SHP77 treated with DMSO at 0.1 percent for 48 hours (cell line): ENCODE measurements around the gene ADAMTS15.

Experiments used
- DNase-seq: peaks from one replicate; lab custom pipeline; 2025; lab: John Stamatoyannopoulos, UW

Gene ADAMTS15

GRCh38 chr11:130462101-130462885 is 13.8 kb downstream of the ADAMTS15 start:
- DNase-seq, result no peak

GRCh38 chr11:130462931-130463330 is 14.5 kb downstream of the ADAMTS15 start:
- DNase-seq, result no peak

- DNase-seq, result no peak
Measured at GRCh38 chr11:130464291-130464812, 15.9 kb downstream of the ADAMTS15 start.

GRCh38 chr11:130465263-130465662 is 16.8 kb downstream of the ADAMTS15 start:
- no peak for DNase-seq

GRCh38 chr11:130467116-130467900 is 18.9 kb downstream of the ADAMTS15 start:
- DNase-seq, result no peak

GRCh38 chr11:130469181-130469580 is 20.7 kb downstream of the ADAMTS15 start:
- DNase-seq, result no peak

- no peak for DNase-seq
Measured at GRCh38 chr11:130470832-130471706, 22.6 kb downstream of the ADAMTS15 start.

- no peak for DNase-seq
Measured at GRCh38 chr11:130471731-130472433, 23.4 kb downstream of the ADAMTS15 start.

GRCh38 chr11:130472434-130472961 is 24.1 kb downstream of the ADAMTS15 start:
- DNase-seq, result no peak

- DNase-seq, result no peak
Measured at GRCh38 chr11:130473056-130473794, 24.8 kb downstream of the ADAMTS15 start.

GRCh38 chr11:130473795-130474377 is 25.4 kb downstream of the ADAMTS15 start:
- no peak for DNase-seq

- no peak for DNase-seq
Measured at GRCh38 chr11:130474637-130475400, 26.4 kb downstream of the ADAMTS15 start.

GRCh38 chr11:130475426-130476053 is 27.1 kb downstream of the ADAMTS15 start:
- DNase-seq, result no peak

GRCh38 chr11:130476200-130476921 is 27.9 kb downstream of the ADAMTS15 start:
- DNase-seq, result no peak

- DNase-seq, result no peak
Measured at GRCh38 chr11:130476922-130477491, 28.6 kb downstream of the ADAMTS15 start.

- DNase-seq, result no peak
Measured at GRCh38 chr11:130477586-130478203, 29.2 kb downstream of the ADAMTS15 start.

GRCh38 chr11:130478204-130478701 is 29.8 kb downstream of the ADAMTS15 start:
- peak; percentile 1 for DNase-seq
